SU-DHL-6 (cell line): ENCODE measurements around the gene TCAF1.
A peak's percentile ranks its signal among the peaks of the same experiment; 100 is the strongest.

Experiments
- H2AFZ ChIP-seq: fragments of 200-600 bp; sonication (generic); 2 replicates; pipeline ENCODE4 v1.6.1; 2014; ENCODE audit warnings: low read depth, mild to moderate bottlenecking, moderate library complexity, mixed read lengths, antibody characterized with exemption, low read length; ENCODE audit not compliant: severe bottlenecking
- H3F3A ChIP-seq: fragments of 200-600 bp; shearing (Covaris generic); 2 replicates; pipeline ENCODE4 v1.6.0; 2016; ENCODE audit warnings: antibody characterized with exemption, mild to moderate bottlenecking; ENCODE audit not compliant: insufficient read depth
- H3K27ac ChIP-seq: fragments of 200-600 bp; sonication (generic); 2 replicates; pipeline ENCODE4 v1.5.1; 2016; ENCODE audit warnings: low read depth, mild to moderate bottlenecking, low read length, moderate library complexity, mixed read lengths
- H3K27me3 ChIP-seq: fragments of 200-600 bp; sonication (generic), shearing (Covaris generic); 2 replicates; pipeline ENCODE4 v1.6.0; 2014; ENCODE audit warnings: mild to moderate bottlenecking, low read length
- H3K36me3 ChIP-seq: fragments of 200-600 bp; sonication (generic); 2 replicates; pipeline ENCODE4 v1.6.1; 2014; ENCODE audit warnings: mild to moderate bottlenecking, low read length, mixed read lengths
- H3K4me2 ChIP-seq: fragments of 300-600, 200-600 bp; shearing (Covaris generic), sonication (generic); 2 replicates; pipeline ENCODE4 v1.6.0; 2014; ENCODE audit warnings: low read length, low read depth, mild to moderate bottlenecking; ENCODE audit not compliant: poor library complexity, severe bottlenecking
- H3K4me3 ChIP-seq: fragments of 200-600 bp; sonication (generic); 2 replicates; pipeline ENCODE4 v1.5.1; 2014; ENCODE audit warnings: antibody characterized with exemption, low read length, mild to moderate bottlenecking, mixed read lengths; ENCODE audit not compliant: insufficient read depth, poor library complexity, severe bottlenecking
- H3K79me2 ChIP-seq: fragments of 200-600 bp; sonication (generic); 2 replicates; pipeline ENCODE4 v1.6.1; 2014; ENCODE audit warnings: mild to moderate bottlenecking, low read length, moderate library complexity; ENCODE audit not compliant: insufficient read depth
- H3K9ac ChIP-seq: fragments of 200-600 bp; sonication (generic); 2 replicates; pipeline ENCODE4 v1.7.0; 2014; ENCODE audit warnings: mild to moderate bottlenecking, low read length
- H3K9me2 ChIP-seq: fragments of 200-600 bp; sonication (generic); replicated peaks from 2 replicates; pipeline ENCODE4 v1.6.1; 2014; ENCODE audit warnings: low read length; ENCODE audit not compliant: insufficient read depth
- H3K9me3 ChIP-seq: fragments of 200-600 bp; sonication (generic); 2 replicates; pipeline ENCODE4 v1.6.1; 2014; ENCODE audit warnings: low read length, mixed read lengths; ENCODE audit not compliant: insufficient read depth
- H4K20me1 ChIP-seq: fragments of 200-600 bp; sonication (generic); 2 replicates; pipeline ENCODE4 v1.6.1; 2014; ENCODE audit warnings: low read depth, mild to moderate bottlenecking, antibody characterized with exemption, low read length, moderate library complexity, mixed read lengths
- EZH2phosphoT487 ChIP-seq: fragments of 200-600 bp; sonication (generic), shearing (Covaris generic); conservative IDR thresholded peaks from 2 replicates; pipeline ENCODE4 v1.6.1; 2018; ENCODE audit warnings: mild to moderate bottlenecking, antibody characterized with exemption, low read length, moderate library complexity, mixed read lengths
- TF ChIP-seq, protein P1 (sequence below): fragments of 200-600 bp; sonication (generic); IDR thresholded peaks from one replicate; pipeline ENCODE4 v1.5.1; 2017; ENCODE audit warnings: antibody characterized with exemption, mild to moderate bottlenecking, low read length, moderate library complexity; ENCODE audit not compliant: insufficient read depth, poor library complexity, severe bottlenecking

TCAF1 gene

GRCh38 chr7:143906895-143907294 is 4.9 kb upstream of the TCAF1 start:
- H3K4me3 ChIP-seq = no peak overlapping the region
- no peak overlapping the region for H3K4me2 ChIP-seq
- H3F3A ChIP-seq = no peaks in the 10 kb centered on the region
- H3K9me2 ChIP-seq = no peaks in the 10 kb centered on the region
- H4K20me1 ChIP-seq = no peaks in the 10 kb centered on the region
- H3K79me2 ChIP-seq = no peaks in the 10 kb centered on the region
- no peaks in the 10 kb centered on the region for H3K36me3 ChIP-seq
- H3K9ac ChIP-seq = no peak overlapping the region
- no peak for TF ChIP-seq EZH2phosphoT487
- TF ChIP-seq, protein P1, sequence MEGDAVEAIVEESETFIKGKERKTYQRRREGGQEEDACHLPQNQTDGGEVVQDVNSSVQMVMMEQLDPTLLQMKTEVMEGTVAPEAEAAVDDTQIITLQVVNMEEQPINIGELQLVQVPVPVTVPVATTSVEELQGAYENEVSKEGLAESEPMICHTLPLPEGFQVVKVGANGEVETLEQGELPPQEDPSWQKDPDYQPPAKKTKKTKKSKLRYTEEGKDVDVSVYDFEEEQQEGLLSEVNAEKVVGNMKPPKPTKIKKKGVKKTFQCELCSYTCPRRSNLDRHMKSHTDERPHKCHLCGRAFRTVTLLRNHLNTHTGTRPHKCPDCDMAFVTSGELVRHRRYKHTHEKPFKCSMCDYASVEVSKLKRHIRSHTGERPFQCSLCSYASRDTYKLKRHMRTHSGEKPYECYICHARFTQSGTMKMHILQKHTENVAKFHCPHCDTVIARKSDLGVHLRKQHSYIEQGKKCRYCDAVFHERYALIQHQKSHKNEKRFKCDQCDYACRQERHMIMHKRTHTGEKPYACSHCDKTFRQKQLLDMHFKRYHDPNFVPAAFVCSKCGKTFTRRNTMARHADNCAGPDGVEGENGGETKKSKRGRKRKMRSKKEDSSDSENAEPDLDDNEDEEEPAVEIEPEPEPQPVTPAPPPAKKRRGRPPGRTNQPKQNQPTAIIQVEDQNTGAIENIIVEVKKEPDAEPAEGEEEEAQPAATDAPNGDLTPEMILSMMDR = no peak
- no peak overlapping the region for H3K27ac ChIP-seq
- no peak overlapping the region for H2AFZ ChIP-seq
- no peaks in the 10 kb centered on the region for H3K9me3 ChIP-seq
- H3K27me3 ChIP-seq = no peaks in the 10 kb centered on the region

DNA sequence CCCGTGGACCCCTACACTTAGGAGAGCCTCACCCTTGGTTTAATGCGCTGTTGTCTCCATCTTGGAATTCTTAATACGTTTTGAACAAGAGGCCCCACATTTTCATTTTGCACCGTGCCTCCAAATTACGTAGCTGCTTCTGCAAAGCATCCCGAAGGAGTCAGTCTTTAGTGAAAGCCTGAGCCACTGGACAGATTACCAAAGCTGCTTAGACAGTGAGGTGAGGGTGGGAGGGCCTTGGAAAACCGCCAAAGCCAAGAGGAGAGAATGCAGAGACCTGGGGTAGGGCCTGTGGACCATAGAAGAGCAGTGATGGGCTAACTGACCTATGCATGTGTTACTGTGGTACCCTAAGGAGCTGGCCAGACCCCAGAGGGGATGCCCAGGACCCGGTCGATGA is 4.2 kb upstream of the TCAF1 start:
- no peaks in the 10 kb centered on the region for H4K20me1 ChIP-seq
- H3K27ac ChIP-seq = no peak overlapping the region
- H3K9me3 ChIP-seq = no peaks in the 10 kb centered on the region
- no peaks in the 10 kb centered on the region for H3K9me2 ChIP-seq
- H2AFZ ChIP-seq = no peak overlapping the region
- H3K4me3 ChIP-seq = no peak overlapping the region
- no peaks in the 10 kb centered on the region for H3K79me2 ChIP-seq
- H3K4me2 ChIP-seq = no peak overlapping the region
- H3F3A ChIP-seq = no peaks in the 10 kb centered on the region
- H3K9ac ChIP-seq = no peak overlapping the region
- H3K36me3 ChIP-seq = no peaks in the 10 kb centered on the region
- H3K27me3 ChIP-seq = no peaks in the 10 kb centered on the region
- TF ChIP-seq EZH2phosphoT487 = no peak
- TF ChIP-seq, protein P1 = no peak

GRCh38 chr7:143905509-143905908 is 3.5 kb upstream of the TCAF1 start:
- Histone ChIP-seq H3K27ac (no peak overlapping the region), H2AFZ (no peak overlapping the region), H3K27me3 (no peaks in the 10 kb centered on the region), H3K9me2 (no peaks in the 10 kb centered on the region), H3K4me2 (no peak overlapping the region), H3K36me3 (no peaks in the 10 kb centered on the region), H3K79me2 (no peaks in the 10 kb centered on the region), H3K4me3 (no peak overlapping the region), H3K9ac (no peak overlapping the region), H3F3A (no peaks in the 10 kb centered on the region), H3K9me3 (no peaks in the 10 kb centered on the region), H4K20me1 (no peaks in the 10 kb centered on the region)
- TF ChIP-seq, protein P1 = no peak
- no peak for TF ChIP-seq EZH2phosphoT487

GRCh38 chr7:143902332-143902899 is 440 bp upstream of the TCAF1 start:
- Histone ChIP-seq H3K4me3 (peak overlapping the region; percentile 58), H4K20me1 (no peaks in the 10 kb centered on the region), H3K9me2 (no peaks in the 10 kb centered on the region), H3K27me3 (no peaks in the 10 kb centered on the region), H3K4me2 (peak overlapping the region; percentile 64), H3K79me2 (no peaks in the 10 kb centered on the region), H3K27ac (no peak overlapping the region), H3F3A (no peaks in the 10 kb centered on the region), H3K9ac (0 out of 2 replicates have a peak overlapping the region, but pooled peaks have one; percentile 52), H3K36me3 (no peaks in the 10 kb centered on the region), H3K9me3 (no peaks in the 10 kb centered on the region), H2AFZ (peak overlapping the region; percentile 90)
- TF ChIP-seq, protein P1 = no peak
- no peak for TF ChIP-seq EZH2phosphoT487
